GM21515 (cell line): ENCODE measurements around the gene GATAD2A.

Experiments used
- ATAC-seq: cut with Tn5 transposase; IDR thresholded peaks from one replicate; pipeline ENCODE4 v1.9.1; 2021; ENCODE audit not compliant: unreplicated experiment

The GATAD2A gene

GRCh38 chr19:19420570-19421298 lies 15.3 kb downstream of the GATAD2A start:
- ATAC-seq, result no peak

- ATAC-seq, result no peak
Measured at GRCh38 chr19:19421299-19421696, 15.8 kb downstream of the GATAD2A start.

DNA sequence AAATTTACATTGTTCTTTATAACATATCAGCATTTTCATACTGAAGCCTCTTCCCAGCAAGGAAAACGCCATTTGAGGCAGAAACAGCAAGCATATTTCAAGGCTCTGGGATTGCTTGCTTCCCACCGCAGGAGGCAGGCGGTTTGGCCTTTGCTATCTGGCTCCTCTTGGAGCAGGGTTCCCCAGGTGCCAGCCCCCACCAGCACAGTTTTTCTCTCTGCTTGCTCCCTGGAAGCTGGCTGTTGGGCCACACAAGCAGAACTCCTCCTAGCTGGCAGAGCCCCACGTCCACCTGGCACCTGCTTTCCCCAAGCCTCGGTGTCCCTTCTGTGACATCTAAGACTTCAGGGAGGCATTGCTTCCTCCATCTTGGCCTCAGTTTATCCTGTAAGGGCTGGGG lies 16.7 kb downstream of the GATAD2A start:
- no peak for ATAC-seq

- ATAC-seq, result no peak
Measured at GRCh38 chr19:19423322-19423721, 17.8 kb downstream of the GATAD2A start.

DNA sequence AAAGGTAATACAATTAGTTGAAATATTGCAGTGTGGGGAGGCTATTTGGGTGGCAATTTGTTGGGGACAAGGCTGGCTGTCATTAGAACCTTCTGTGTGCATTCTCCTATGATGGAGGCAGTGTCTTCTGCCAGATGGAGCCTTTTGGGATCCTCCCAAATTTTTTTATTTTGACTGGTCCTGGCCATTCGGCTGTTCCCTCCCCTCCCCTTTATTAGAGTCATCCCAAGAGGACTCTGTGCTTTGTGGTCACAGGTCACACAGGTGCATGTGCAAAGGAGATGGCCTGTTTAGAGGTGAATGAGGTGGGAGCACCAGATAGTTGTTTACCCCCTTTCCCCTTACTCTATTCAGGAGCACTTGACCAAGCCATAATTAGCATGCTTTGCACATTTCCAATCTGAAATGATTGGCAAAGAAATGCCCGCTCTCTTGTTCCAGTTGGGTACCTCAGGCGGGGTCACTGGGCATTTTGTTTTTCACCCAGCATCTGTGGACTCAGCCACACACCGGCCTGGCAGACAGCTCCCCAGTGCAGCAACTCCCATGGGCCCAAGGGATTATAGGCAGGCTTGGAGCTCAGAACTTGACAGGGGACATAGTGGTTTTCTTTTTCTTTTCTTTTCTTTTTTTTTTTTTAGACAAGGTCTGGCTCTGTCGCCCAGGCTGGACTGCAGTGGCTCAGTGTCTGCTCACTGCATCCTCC lies 19.8 kb downstream of the GATAD2A start:
- ATAC-seq, result no peak

DNA sequence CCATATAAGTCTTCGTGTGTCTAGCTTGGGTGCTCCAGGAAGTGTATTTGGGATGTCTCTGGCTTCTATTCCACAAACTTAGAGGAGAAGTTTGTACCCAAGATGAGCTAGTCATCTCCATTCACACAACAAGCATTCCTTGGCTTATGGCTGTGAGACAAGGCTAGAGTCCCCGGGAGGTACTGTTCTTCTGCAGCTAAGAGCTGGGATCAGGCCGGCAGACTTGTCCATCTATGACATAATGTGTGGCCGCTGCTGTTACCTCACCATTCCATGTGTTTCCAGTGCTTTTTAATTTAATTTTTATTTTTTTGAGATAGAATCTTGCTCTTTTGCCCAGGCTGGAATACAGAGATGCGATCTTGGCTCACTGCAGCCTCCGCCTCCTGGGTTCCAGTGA lies 20.7 kb downstream of the GATAD2A start:
- ATAC-seq, result no peak

GRCh38 chr19:19426799-19427198 lies 21.3 kb downstream of the GATAD2A start:
- no peak for ATAC-seq

DNA sequence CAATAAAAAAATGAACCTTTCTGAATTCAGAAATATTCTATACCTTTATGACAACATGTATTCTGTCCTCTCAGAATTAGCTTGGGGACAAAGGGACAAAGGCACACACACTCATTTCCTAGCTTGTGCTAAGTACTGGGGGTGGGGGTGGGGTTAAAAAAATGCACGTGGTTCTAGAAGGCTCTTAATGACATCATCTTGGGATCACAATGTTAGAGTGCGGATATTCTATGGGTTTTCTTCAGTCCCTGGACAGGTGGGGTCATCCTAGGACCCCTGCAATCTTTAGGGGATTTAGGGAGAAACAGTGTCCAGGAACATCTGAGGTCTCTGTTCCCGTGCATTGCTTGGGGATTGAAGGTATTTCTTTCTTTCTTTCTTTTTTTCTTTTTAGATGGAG lies 21.8 kb downstream of the GATAD2A start:
- ATAC-seq, result no peak

GRCh38 chr19:19427944-19428343 lies 22.5 kb downstream of the GATAD2A start:
- ATAC-seq, result no peak

- no peak for ATAC-seq
Measured at GRCh38 chr19:19428746-19429145, 23.3 kb downstream of the GATAD2A start.

- no peak for ATAC-seq
Measured at GRCh38 chr19:19429361-19429760, 23.9 kb downstream of the GATAD2A start.

DNA sequence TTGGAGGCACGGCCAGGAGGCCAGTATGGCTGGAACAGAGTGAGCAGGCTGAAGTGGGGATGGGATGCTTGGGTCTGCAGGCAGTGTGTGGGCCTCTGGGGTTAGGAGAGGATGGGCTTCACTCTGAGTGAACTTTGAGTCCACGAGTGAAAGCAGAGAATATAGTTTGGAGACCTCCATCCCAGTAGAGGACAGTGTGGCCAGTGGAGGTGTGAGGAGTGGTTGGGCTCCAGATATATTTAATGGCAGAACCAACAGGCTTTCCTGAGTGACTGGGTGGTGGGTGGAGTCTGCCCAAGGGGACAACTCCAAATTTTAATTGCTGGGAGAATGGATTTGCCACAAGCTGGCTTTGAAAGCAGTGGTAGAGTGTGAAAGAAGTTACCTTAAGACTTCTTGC lies 27.3 kb downstream of the GATAD2A start:
- ATAC-seq, result no peak

DNA sequence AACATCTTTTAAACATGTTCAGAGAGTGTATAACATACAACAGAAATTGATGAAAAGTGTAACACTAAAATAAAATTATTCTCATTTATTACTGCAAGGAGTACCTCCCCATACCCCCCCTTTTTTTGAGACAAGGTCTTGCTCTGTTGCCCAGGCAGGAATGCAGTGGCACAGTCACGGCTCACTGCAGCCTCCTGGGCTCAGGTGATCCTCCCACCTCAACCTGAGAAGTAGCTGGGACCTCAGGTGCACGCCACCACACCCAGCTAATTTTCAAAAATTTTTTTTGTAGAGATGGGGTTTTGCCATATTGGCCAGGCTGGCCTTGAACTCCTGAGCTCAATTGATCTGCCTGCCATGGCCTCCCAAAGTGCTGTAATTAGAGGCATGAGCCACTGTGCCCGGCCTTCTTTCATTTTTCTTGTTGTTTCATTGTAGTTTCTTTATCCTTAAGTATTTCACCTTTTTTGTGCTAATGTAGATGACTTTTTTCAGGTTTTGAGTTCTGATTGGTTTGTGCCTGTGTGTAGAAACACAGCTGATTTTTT lies 28.3 kb downstream of the GATAD2A start:
- no peak for ATAC-seq

DNA sequence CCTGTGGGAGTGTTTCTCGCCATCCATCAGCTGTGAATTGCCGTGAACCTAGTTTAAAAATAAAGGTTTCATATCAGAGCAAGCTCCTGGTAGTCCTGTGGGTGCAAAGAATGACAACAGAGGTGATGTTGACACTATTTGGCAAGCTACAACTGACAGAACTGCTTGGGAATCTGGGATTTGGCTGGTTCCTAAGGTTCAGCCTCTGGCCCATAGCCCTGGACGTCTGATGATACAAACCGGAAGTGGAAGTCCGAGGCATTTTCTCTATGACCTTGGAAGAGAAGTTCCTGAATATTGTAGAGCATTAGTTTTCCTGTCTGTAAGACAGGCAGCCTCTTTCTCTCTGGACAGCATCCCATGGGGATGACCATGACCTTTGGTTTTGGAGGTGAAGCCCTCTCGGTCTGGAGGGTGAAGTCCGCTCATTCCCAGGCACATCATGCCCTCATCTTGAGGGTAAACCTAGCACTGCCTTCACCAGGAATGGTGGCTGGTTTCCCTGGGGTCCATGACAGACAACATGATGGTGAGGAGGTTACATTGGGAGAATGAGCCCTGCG lies 29.1 kb downstream of the GATAD2A start:
- no peak for ATAC-seq

GRCh38 chr19:19436137-19436691 lies 30.7 kb downstream of the GATAD2A start:
- ATAC-seq, result no peak

GRCh38 chr19:19438366-19439175 lies 33.1 kb downstream of the GATAD2A start:
- ATAC-seq, result no peak

DNA sequence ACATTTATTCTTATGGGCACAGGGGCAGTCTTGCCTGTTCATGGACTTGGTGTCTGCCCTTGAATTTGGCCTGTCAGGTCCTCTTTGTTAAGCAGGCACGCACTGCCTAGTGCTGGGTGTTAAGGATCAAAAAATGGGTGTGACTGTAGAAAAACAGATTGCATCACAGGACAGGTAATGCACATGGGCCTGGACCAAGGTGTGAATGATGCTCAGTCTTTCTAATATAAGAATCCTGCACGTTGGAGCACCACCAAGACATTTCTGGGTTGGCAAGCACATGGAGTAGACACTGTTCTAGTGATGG lies 33.7 kb downstream of the GATAD2A start:
- ATAC-seq, result no peak

DNA sequence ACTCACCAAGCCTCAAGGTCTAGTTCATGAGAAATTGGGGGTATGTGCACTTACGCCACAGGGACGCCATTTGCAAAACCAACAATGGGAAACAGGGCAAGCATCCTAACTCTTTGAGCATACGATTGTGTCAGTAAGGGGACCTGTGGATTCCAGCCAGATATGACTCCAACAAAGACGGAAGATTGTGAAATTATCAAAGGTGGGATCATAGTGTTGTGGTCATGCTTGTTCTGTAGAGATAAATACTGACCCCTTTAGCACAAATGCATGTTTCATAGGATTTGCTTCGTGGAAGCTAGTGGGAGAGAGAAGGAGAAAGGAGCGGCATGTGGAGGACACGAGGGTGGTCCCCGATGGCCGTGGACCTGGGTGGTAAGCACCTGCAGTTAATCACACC lies 37.8 kb downstream of the GATAD2A start:
- no peak for ATAC-seq

DNA sequence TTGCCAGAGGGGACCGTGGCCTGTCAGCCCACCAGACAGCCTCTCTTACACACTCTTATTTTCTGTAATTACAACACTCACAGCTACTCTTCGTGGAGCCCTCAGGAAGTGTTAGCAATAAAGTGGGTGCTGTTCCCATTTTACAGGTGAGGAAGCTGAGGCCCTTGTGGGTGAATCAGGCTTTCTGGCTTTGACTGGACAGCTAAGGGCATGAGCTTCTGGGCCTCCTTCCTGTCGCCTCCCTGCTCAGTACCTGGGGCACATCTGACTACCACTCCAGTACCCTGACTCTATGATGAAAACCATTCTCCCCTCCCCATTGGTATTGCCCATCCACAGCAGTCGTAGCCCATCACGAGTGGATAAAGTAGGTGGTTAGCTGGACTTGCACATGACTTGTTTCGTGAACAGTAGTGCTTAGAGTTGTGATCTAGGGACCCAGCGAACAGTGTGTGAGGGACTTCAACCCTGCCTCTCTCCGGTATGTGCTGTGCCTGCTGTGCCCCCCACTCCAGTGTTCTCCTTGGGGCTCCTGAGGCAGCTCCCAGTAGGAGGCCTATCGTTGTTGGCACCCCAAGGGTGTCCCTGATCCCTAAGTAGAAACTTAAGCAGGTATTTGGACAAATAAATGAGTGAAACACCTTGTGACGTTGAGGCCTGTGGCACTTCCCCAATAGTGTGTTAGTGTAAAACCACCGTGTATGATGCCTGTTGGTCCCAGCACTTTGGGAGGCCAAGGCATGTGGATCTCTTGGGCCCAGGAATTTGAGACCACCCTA lies 38.6 kb downstream of the GATAD2A start:
- no peak for ATAC-seq

DNA sequence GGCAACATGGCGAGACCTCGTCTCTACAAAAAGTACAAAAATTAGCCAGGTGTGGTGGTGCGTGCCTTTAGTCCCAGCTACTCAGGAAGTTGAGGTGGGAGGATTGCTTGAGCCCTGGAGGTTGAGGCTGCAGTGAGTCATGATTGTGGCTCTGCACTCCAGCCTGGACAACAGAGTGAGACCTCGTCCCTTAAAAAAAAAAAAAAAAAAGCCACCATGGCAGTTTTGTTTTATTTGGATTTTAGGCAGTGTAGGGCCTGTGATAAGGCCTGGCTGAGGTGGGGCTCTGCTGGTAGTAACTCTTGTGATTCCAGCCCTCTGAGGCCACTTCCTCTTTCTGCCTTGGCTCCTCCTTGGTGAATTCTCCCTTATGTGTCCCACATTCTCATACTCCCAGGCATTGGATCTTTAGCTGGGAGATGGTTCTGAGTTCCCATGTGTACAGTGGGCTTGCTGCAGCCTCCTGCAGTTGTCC lies 39.2 kb downstream of the GATAD2A start:
- no peak for ATAC-seq
